Skeletal muscle cell (primary cell): ENCODE measurements around the gene MAML3.

ENCODE experiments used
- DNase-seq: peaks from one replicate; pipeline ENCODE4 v3.0.0-alpha.2; 2010; ENCODE audit warnings: low read depth
- H3K4me3 ChIP-seq: 2 replicates; pipeline ENCODE4 v1.5.1; 2011; ENCODE audit warnings: low read depth, mild to moderate bottlenecking, control low read depth, low read length, moderate library complexity

The MAML3 gene

GRCh38 chr4:140134746-140135425 lies 19.1 kb downstream of the MAML3 start:
- DNase-seq = no peak
- no peak overlapping the region for H3K4me3 ChIP-seq

- no peak overlapping the region for H3K4me3 ChIP-seq
- DNase-seq = no peak
Observed at GRCh38 chr4:140133576-140133975, 20.4 kb downstream of the MAML3 start.

GRCh38 chr4:140131675-140132229 lies 22.2 kb downstream of the MAML3 start:
- H3K4me3 ChIP-seq = no peak overlapping the region
- DNase-seq = no peak

- no peak overlapping the region for H3K4me3 ChIP-seq
- peak; percentile 51 for DNase-seq
Observed at GRCh38 chr4:140130677-140131076, 23.3 kb downstream of the MAML3 start.

- no peak overlapping the region for H3K4me3 ChIP-seq
- no peak for DNase-seq
Observed at GRCh38 chr4:140127422-140127821, 26.6 kb downstream of the MAML3 start.

- DNase-seq = no peak
- no peak overlapping the region for H3K4me3 ChIP-seq
Observed at GRCh38 chr4:140126261-140126660, 27.7 kb downstream of the MAML3 start.

GRCh38 chr4:140125374-140125773 lies 28.6 kb downstream of the MAML3 start:
- no peak for DNase-seq
- H3K4me3 ChIP-seq = no peak overlapping the region

- DNase-seq = no peak
- no peak overlapping the region for H3K4me3 ChIP-seq
Observed at GRCh38 chr4:140123666-140124377, 30.2 kb downstream of the MAML3 start.

- H3K4me3 ChIP-seq = no peak overlapping the region
- DNase-seq = no peak
Observed at GRCh38 chr4:140122891-140123290, 31.1 kb downstream of the MAML3 start.

- H3K4me3 ChIP-seq = no peak overlapping the region
- DNase-seq = no peak
Observed at GRCh38 chr4:140121646-140122045, 32.3 kb downstream of the MAML3 start.

GRCh38 chr4:140118931-140119640 lies 34.9 kb downstream of the MAML3 start:
- no peak for DNase-seq
- H3K4me3 ChIP-seq = no peak overlapping the region

- no peak for DNase-seq
- H3K4me3 ChIP-seq = no peak overlapping the region
Observed at GRCh38 chr4:140117947-140118346, 36.0 kb downstream of the MAML3 start.

GRCh38 chr4:140116442-140117104 lies 37.4 kb downstream of the MAML3 start:
- no peak for DNase-seq
- H3K4me3 ChIP-seq = no peak overlapping the region

GRCh38 chr4:140115140-140115539 lies 38.8 kb downstream of the MAML3 start:
- no peak for DNase-seq
- H3K4me3 ChIP-seq = no peak overlapping the region

GRCh38 chr4:140113653-140114052 lies 40.3 kb downstream of the MAML3 start:
- no peak for DNase-seq

GRCh38 chr4:140112576-140112975 lies 41.4 kb downstream of the MAML3 start:
- no peak overlapping the region for H3K4me3 ChIP-seq
- no peak for DNase-seq

More at GRCh38 chr4:140113653-140114052, 40.3 kb downstream of the MAML3 start:
- H3K4me3 ChIP-seq = no peak overlapping the region

- DNase-seq = no peak
- no peak overlapping the region for H3K4me3 ChIP-seq
Observed at GRCh38 chr4:140111256-140111655, 42.7 kb downstream of the MAML3 start.

- no peak for DNase-seq
- H3K4me3 ChIP-seq = no peak overlapping the region
Observed at GRCh38 chr4:140110542-140111215, 43.3 kb downstream of the MAML3 start.

GRCh38 chr4:140109737-140110136 lies 44.2 kb downstream of the MAML3 start:
- no peak overlapping the region for H3K4me3 ChIP-seq
- no peak for DNase-seq
